Measurements from ENCODE around the gene JADE1.

DNA sequence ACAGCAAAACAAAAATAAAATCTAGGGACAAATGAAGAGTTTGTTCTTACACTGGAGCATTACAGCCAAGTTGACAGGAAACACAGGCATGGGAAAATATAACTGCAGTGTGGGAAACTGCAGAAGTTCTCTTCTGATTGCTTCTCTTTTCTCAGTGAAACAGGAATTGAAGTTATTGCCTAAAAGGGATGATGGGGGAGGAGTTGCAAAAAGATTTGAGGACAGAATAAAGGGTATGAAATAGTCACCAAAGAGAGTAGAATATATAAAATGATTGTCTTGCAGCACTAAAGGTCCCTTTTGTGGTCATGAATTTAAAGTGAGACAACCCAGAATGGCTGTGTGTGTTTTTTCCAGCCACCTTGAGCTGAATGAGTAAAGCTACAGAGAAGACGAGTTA is 103.7 kb downstream of the JADE1 start:
- TF ChIP-seq CTCF (IDR thresholded peaks at IDR 0.05; ENCODE audit: insufficient read depth, low read length, poor library complexity, severe bottlenecking): no peak
- no peak for TF ChIP-seq EZH2phosphoT487 (conservative IDR thresholded peaks at IDR 0.05; ENCODE audit: low read length)
